HepG2 (cell line): ENCODE results near the gene MYH10. TPM values are rescaled to one million over a fixed set of nuclear protein-coding genes. Genes with fewer than 3 reads are reported as not detected.

Source experiments
- BCLAF1 ChIP-seq: fragments of 450-650 bp; IDR thresholded peaks from 2 replicates; pipeline ENCODE4 v1.6.1; 2017; ENCODE audit warnings: mild to moderate bottlenecking
- GATA4 ChIP-seq: sonication (generic); IDR thresholded peaks from 2 replicates; pipeline ENCODE4 v1.6.1; 2016; ENCODE audit warnings: antibody characterized with exemption, low read depth, borderline replicate concordance
- MLX ChIP-seq: IDR thresholded peaks from 2 replicates; pipeline ENCODE4 v1.6.1; 2016
- PHF8 ChIP-seq: sonication (generic); formaldehyde crosslinking; IDR thresholded peaks from 2 replicates; pipeline ENCODE4 v1.5.0; 2020; ENCODE audit warnings: missing genetic modification reagents
- POGK ChIP-seq: sonication (generic); formaldehyde crosslinking; conservative IDR thresholded peaks from 2 replicates; pipeline ENCODE4 v1.8.0; 2022; ENCODE audit warnings: mild to moderate bottlenecking, moderate library complexity, missing genetic modification reagents
- PRDM15 ChIP-seq: sonication (generic); formaldehyde crosslinking; IDR thresholded peaks from 2 replicates; pipeline ENCODE4 v1.4.0; 2020; ENCODE audit warnings: missing genetic modification reagents
- ZBTB34 ChIP-seq: sonication (generic); formaldehyde crosslinking; IDR thresholded peaks from 2 replicates; pipeline ENCODE4 v1.8.0; 2022; ENCODE audit warnings: mild to moderate bottlenecking, missing genetic modification reagents
- ZBTB42 ChIP-seq: sonication (generic); formaldehyde crosslinking; IDR thresholded peaks from 2 replicates; pipeline ENCODE4 v1.5.0; 2020; ENCODE audit warnings: mild to moderate bottlenecking, missing genetic modification reagents
- ZNF337 ChIP-seq: sonication (generic); formaldehyde crosslinking; IDR thresholded peaks from 2 replicates; pipeline ENCODE4 v1.5.1; 2020; ENCODE audit warnings: missing genetic modification reagents, low read depth, mild to moderate bottlenecking, borderline replicate concordance
- ZNF556 ChIP-seq: sonication (generic); formaldehyde crosslinking; IDR thresholded peaks from 2 replicates; pipeline ENCODE4 v1.4.0; 2020; ENCODE audit warnings: mild to moderate bottlenecking, missing genetic modification reagents, borderline replicate concordance
- ZNF644 ChIP-seq: IDR thresholded peaks from 2 replicates; pipeline ENCODE4 v1.6.1; 2016; ENCODE audit warnings: low read depth
- ZNF800 ChIP-seq: sonication (generic); formaldehyde crosslinking; IDR thresholded peaks from 2 replicates; pipeline ENCODE4 v1.4.0; 2020; ENCODE audit warnings: missing genetic modification reagents
- ZSCAN29 ChIP-seq: sonication (generic); formaldehyde crosslinking; conservative IDR thresholded peaks from 2 replicates; pipeline ENCODE4 v1.4.0; 2020; ENCODE audit warnings: mild to moderate bottlenecking, missing genetic modification reagents
- ZUFSP ChIP-seq: sonication (generic); formaldehyde crosslinking; IDR thresholded peaks from 2 replicates; pipeline ENCODE4 v1.9.0; 2021; ENCODE audit warnings: missing genetic modification reagents, mild to moderate bottlenecking, borderline replicate concordance
- polyA plus RNA-seq, 8 experiments: library from polyadenylated mRNA; depleted of rRNA in 3 of 8; stranded (reverse) in 7 of 8; unstranded in 1 of 8; fragments of >200 nt; fragmentation: Illumina TruSeq in 4 of 8; extraction: Trizol in 4 of 8; gene quantifications; 2 replicates each; pipeline versions ENCODE4 v1.2.1 to v1.2.3, GENCODE V29; 2011 to 2016; ENCODE audit warnings: low read depth in 4 of 8, missing spikeins in 1 of 8, mixed read lengths in 1 of 8; ENCODE audit not compliant: insufficient read depth in 1 of 8
- total RNA-seq, 5 experiments: library from RNA; depleted of rRNA; stranded (reverse); fragments of >200 nt; fragmentation: Illumina TruSeq; extraction: Trizol; gene quantifications; 2 replicates each; pipeline ENCODE4 v1.2.3, GENCODE V29; 2016; ENCODE audit warnings: low read depth in 1 of 5

MYH10 gene
- total and polyA plus RNA-seq, 2 of the 13 experiments (the other 11 are each of a cell fraction or from before 2014, with no cell fraction given): 43.4 to 68.6 TPM

GRCh38 chr17:8630227-8630801 is at the start of gene MYH10 (continued):
- no peak for TF ChIP-seq ZNF644
- peak; percentile 67; the same call in 1 of the 2 replicates for TF ChIP-seq ZNF800 (CRISPR knock-in tag)
- TF ChIP-seq MLX (CRISPR knock-in tag): no peak
- TF ChIP-seq GATA4: 0 out of 2 replicates have a peak, but pooled peaks have one; percentile 28
- TF ChIP-seq ZNF556: no peak
- TF ChIP-seq PHF8 (CRISPR knock-in tag): peak; percentile 7; the same call in 1 of the 2 replicates
- no peak for TF ChIP-seq ZBTB34
- TF ChIP-seq ZUFSP (CRISPR knock-in tag): no peak
- TF ChIP-seq ZBTB42 (CRISPR knock-in tag): no peak
- 0 out of 2 replicates have a peak, but pooled peaks have one; percentile 9 for TF ChIP-seq ZSCAN29 (CRISPR knock-in tag)
- TF ChIP-seq PRDM15 (CRISPR knock-in tag): peak; percentile 28; the same call in 1 of the 2 replicates
- no peak for TF ChIP-seq POGK
- no peak for TF ChIP-seq BCLAF1
- TF ChIP-seq ZNF337: no peak
